Hepatocyte (in vitro differentiated cells): ENCODE results near the gene COL13A1. TPM values are rescaled to one million over a fixed set of nuclear protein-coding genes. Genes with fewer than 3 reads are reported as not detected.
A peak's percentile ranks its signal among the peaks of the same experiment; 100 is the strongest.

Source experiments
- DNase-seq: peaks from one replicate; pipeline ENCODE4 v3.0.0-alpha.2; 2016; ENCODE audit warnings: low spot score
- H2AFZ ChIP-seq: fragments of 200-600 bp; sonication (generic); 2 replicates; pipeline ENCODE4 v1.6.0; 2016; ENCODE audit warnings: antibody characterized with exemption, mild to moderate bottlenecking
- H3K27ac ChIP-seq: fragments of 200-600 bp; sonication (generic); 2 replicates; pipeline ENCODE4 v1.5.1; 2016; ENCODE audit warnings: mild to moderate bottlenecking
- H3K27me3 ChIP-seq: fragments of 200-600 bp; sonication (generic); 2 replicates; pipeline ENCODE4 v1.6.1; 2016
- H3K36me3 ChIP-seq: fragments of 200-600 bp; sonication (generic); replicated peaks from 2 replicates; pipeline ENCODE4 v1.5.1; 2016; ENCODE audit warnings: low read depth; ENCODE audit not compliant: insufficient read depth
- H3K4me1 ChIP-seq: fragments of 200-600 bp; sonication (generic); 2 replicates; pipeline ENCODE4 v1.5.1; 2016; ENCODE audit warnings: mild to moderate bottlenecking, moderate library complexity; ENCODE audit not compliant: insufficient read depth
- H3K4me2 ChIP-seq: fragments of 200-600 bp; sonication (generic); 2 replicates; pipeline ENCODE4 v1.6.0; 2016
- H3K4me3 ChIP-seq: fragments of 200-600 bp; sonication (generic); 2 replicates; pipeline ENCODE4 v1.5.1; 2016; ENCODE audit warnings: mild to moderate bottlenecking
- H3K79me2 ChIP-seq: fragments of 200-600 bp; sonication (generic); 2 replicates; pipeline ENCODE4 v1.6.0; 2017; ENCODE audit warnings: mild to moderate bottlenecking
- H3K9me2 ChIP-seq: fragments of 200-600 bp; sonication (generic); replicated peaks from 2 replicates; pipeline ENCODE4 v1.6.0; 2017; ENCODE audit warnings: mild to moderate bottlenecking; ENCODE audit not compliant: insufficient read depth
- H3K9me3 ChIP-seq: fragments of 200-600 bp; sonication (generic); 2 replicates; pipeline ENCODE4 v1.5.1; 2016; ENCODE audit warnings: low read depth, mild to moderate bottlenecking
- H4K20me1 ChIP-seq: fragments of 200-600 bp; sonication (generic); 2 replicates; pipeline ENCODE4 v1.6.0; 2016; ENCODE audit warnings: mild to moderate bottlenecking; ENCODE audit not compliant: insufficient read depth, poor library complexity, severe bottlenecking
- EZH2 ChIP-seq: fragments of 200-600 bp; sonication (generic); IDR thresholded peaks from 2 replicates; pipeline ENCODE4 v1.6.1; 2016; ENCODE audit warnings: antibody characterized with exemption, mild to moderate bottlenecking, borderline replicate concordance
- EZH2phosphoT487 ChIP-seq: fragments of 200-600 bp; sonication (generic); IDR thresholded peaks from one replicate; pipeline ENCODE4 v1.6.1; 2018; ENCODE audit warnings: antibody characterized with exemption, mild to moderate bottlenecking, low read depth, moderate library complexity; ENCODE audit not compliant: unreplicated experiment, severe bottlenecking
- WGBS: methylation state at CpG from one replicate; pipeline ENCODE4 v1.1.6; 2016; ENCODE audit warnings: low lambda C conversion rate; ENCODE audit errors: missing lambda C conversion rate; 5-methylcytosine and 5-hydroxymethylcytosine counted together
- polyA plus RNA-seq: library from polyadenylated mRNA; unstranded; fragments of >200 nt; fragmentation: Nextera tagmentation; extraction: Ambion mirVana; gene quantifications from 2 replicates; pipeline ENCODE4 v1.2.1, GENCODE V29; 2016
- total RNA-seq: library from RNA; depleted of rRNA; stranded (reverse); fragments of >200 nt; gene quantifications from 2 replicates; pipeline ENCODE4 v1.2.3, GENCODE V29; 2014
- TF ChIP-seq, protein P1 (sequence below): fragments of 200-600 bp; sonication (generic); IDR thresholded peaks from 2 replicates; pipeline ENCODE4 v1.5.1; 2016; ENCODE audit warnings: antibody characterized with exemption, mild to moderate bottlenecking; ENCODE audit not compliant: poor library complexity

Gene COL13A1
- total and polyA plus RNA-seq, 2 experiments from 2014 or later = 4.5 to 8.5 TPM

DNA sequence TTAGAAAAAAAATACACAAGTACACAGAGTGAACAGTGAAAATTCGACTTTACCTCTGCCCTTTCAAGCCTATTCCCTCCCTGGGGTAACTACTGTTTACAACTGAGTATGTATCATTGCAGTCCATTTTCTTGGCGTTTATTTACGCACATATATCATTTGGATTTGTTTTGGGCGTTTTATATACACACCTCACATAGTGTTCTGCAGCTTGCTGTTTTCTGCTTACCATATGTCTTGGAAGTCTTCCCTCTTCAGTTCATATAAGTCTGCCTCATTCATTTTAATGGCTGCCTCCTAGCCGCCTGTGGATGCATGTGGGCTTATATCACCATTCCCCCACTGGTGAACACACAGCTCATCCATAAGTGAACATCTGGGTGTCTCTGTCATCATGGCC, 41.6 kb upstream of the COL13A1 start:
- no peaks in the 10 kb centered on the region for H3K27me3 ChIP-seq
- WGBS = 65% methylated on average over 5 of the region's 5 CpGs
- H3K9me3 ChIP-seq = no peaks in the 10 kb centered on the region

DNA sequence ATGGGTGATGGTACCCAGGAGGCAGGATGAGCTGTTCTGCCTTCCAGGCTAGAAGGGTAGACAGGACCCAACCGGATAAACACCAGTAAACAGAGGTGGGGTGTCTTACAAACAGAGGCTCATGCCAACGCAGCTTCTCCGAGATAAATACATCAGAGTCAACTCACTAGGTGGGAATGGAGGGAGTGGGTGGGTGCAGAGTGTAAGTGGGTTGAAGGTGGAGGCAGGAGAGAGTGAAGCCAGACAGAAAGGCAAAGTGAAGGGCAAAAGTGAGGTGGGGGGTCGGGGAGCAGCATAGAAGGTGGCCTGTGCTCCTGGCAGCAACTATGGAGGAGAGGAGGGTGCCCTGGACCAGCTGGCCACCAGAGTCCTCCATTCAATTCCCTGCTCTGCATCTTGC, 40.4 kb upstream of the COL13A1 start:
- WGBS = 80% methylated on average over 4 of the region's 4 CpGs
- TF ChIP-seq, protein P1, sequence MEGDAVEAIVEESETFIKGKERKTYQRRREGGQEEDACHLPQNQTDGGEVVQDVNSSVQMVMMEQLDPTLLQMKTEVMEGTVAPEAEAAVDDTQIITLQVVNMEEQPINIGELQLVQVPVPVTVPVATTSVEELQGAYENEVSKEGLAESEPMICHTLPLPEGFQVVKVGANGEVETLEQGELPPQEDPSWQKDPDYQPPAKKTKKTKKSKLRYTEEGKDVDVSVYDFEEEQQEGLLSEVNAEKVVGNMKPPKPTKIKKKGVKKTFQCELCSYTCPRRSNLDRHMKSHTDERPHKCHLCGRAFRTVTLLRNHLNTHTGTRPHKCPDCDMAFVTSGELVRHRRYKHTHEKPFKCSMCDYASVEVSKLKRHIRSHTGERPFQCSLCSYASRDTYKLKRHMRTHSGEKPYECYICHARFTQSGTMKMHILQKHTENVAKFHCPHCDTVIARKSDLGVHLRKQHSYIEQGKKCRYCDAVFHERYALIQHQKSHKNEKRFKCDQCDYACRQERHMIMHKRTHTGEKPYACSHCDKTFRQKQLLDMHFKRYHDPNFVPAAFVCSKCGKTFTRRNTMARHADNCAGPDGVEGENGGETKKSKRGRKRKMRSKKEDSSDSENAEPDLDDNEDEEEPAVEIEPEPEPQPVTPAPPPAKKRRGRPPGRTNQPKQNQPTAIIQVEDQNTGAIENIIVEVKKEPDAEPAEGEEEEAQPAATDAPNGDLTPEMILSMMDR = no peak
- TF ChIP-seq EZH2 (no peak), EZH2phosphoT487 (no peak)

More for the DNA sequence above, 41.6 kb upstream of the COL13A1 start:
- TF ChIP-seq EZH2phosphoT487 (no peak), EZH2 (no peak)
- TF ChIP-seq, protein P1 = no peak
- Histone ChIP-seq H3K79me2 (no peaks in the 10 kb centered on the region), H2AFZ (no peak overlapping the region), H3K4me3 (no peak overlapping the region), H3K27ac (peak overlapping the region; percentile 31), H4K20me1 (no peaks in the 10 kb centered on the region), H3K36me3 (no peaks in the 10 kb centered on the region), H3K9me2 (no peaks in the 10 kb centered on the region), H3K4me1 (peaks cover 10% of the 10 kb centered on the region), H3K4me2 (no peak overlapping the region)
- no peak for DNase-seq

DNA sequence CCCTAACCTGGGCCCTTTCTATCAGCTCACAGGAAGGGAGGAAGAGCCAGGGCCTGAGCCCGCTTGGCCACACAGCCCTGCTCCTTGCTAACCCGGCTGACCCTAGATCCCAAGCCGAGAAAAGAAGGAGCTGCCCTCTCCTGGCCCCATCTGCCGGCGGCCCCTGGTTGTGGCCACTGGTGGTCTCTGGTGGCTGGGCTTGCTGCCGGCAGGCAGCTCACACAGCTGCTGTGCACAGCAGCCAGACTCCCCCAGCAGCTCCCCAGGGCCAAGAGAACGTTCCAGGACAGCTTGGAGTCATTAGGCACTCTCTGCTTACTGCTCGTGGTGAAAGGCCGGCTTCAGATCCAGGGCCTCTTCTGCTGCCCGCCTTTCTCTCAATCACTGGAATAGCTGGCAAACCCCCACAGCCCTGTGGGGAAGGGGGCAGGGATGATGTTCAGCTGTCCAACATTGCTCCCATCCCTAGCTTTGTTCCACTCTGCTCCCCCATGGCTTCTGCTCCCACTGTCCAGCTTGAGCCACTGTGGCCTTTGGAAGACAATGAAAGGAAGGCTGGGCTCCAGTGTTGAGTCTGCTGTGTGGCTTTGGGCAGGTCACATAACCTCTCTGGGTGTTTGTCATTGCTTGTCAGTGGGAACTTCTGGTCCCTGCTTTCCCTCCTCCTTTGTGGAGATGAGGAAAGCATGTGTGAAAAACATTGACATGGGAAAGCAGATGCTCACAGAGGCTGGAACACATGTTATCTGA, 35.4 kb upstream of the COL13A1 start:
- Histone ChIP-seq H3K4me1 (peaks cover 7% of the 10 kb centered on the region), H3K4me2 (no peak overlapping the region), H3K27me3 (no peaks in the 10 kb centered on the region), H4K20me1 (no peaks in the 10 kb centered on the region), H2AFZ (no peak overlapping the region), H3K27ac (no peak overlapping the region), H3K36me3 (no peaks in the 10 kb centered on the region), H3K4me3 (no peak overlapping the region), H3K9me3 (no peaks in the 10 kb centered on the region), H3K79me2 (no peaks in the 10 kb centered on the region), H3K9me2 (no peaks in the 10 kb centered on the region)
- WGBS = 66% methylated on average over 9 of the region's 10 CpGs
- DNase-seq = peak; percentile 22
- TF ChIP-seq EZH2 = no peak
- TF ChIP-seq EZH2phosphoT487 = no peak
- TF ChIP-seq, protein P1 = no peak

More for the DNA sequence above, 40.4 kb upstream of the COL13A1 start:
- Histone ChIP-seq H3K4me1 (peaks cover 10% of the 10 kb centered on the region), H3K4me3 (no peak overlapping the region), H2AFZ (no peak overlapping the region), H3K9me2 (no peaks in the 10 kb centered on the region), H3K9me3 (no peaks in the 10 kb centered on the region), H3K4me2 (no peak overlapping the region), H3K36me3 (no peaks in the 10 kb centered on the region), H3K27ac (no peak overlapping the region), H3K79me2 (no peaks in the 10 kb centered on the region), H4K20me1 (no peaks in the 10 kb centered on the region), H3K27me3 (no peaks in the 10 kb centered on the region)
- no peak for DNase-seq
